ENCODE data around the gene MS4A8. TPM values are rescaled to one million over a fixed set of nuclear protein-coding genes. Genes with fewer than 3 reads are reported as not detected.

MS4A8 gene
- total RNA-seq, result not detected in 2 replicates

GRCh38 chr11:60699284-60699691 lies at the start of gene MS4A8:
Gene MS4A8, plus strand, starts transcription at chr11:60699612. Its CDS starts 1,249 bp downstream, at chr11:60700861.

GRCh38 chr11:60724420-60724819 lies 25.0 kb downstream of the MS4A8 start, which contains the start of gene MS4A18:
Gene MS4A18, plus strand, starts transcription at chr11:60724720.

GRCh38 chr11:60756307-60757032 lies 57.1 kb downstream of the MS4A8 start, which contains the start of gene MS4A15:
Gene MS4A15, plus strand, starts transcription at chr11:60756867. Its CDS starts 6,867 bp downstream, at chr11:60763734.

Other genes with a start within 250 kb of the MS4A8 start
- gene MS4A1, start 243.8 kb upstream of the MS4A8 start, total RNA-seq, result not detected in 2 replicates
- gene MS4A12, start 206.8 kb upstream of the MS4A8 start, total RNA-seq, result not detected in 2 replicates
- not detected in 2 replicates for gene MS4A13, start 184.2 kb upstream of the MS4A8 start, total RNA-seq
- not detected in 2 replicates for gene MS4A18, start 25.1 kb downstream of the MS4A8 start, total RNA-seq
- not detected in 2 replicates for gene MS4A15, start 57.3 kb downstream of the MS4A8 start, total RNA-seq
- gene MS4A10, start 85.7 kb downstream of the MS4A8 start, total RNA-seq, result not detected in 2 replicates
- gene CCDC86, start 142.5 kb downstream of the MS4A8 start, total RNA-seq, result 14.2 and 37.5 TPM in 2 replicates
- under 0.01 TPM in 2 replicates for gene PTGDR2, start 156.3 kb downstream of the MS4A8 start, total RNA-seq
- gene ZP1, start 167.9 kb downstream of the MS4A8 start, total RNA-seq, result 0.14 TPM in 1 of 2 replicates, not detected in the other
- 60.4 and 108 TPM in 2 replicates for gene PRPF19, start 207.0 kb downstream of the MS4A8 start, total RNA-seq
- 18.8 and 37.8 TPM in 2 replicates for gene TMEM109, start 214.5 kb downstream of the MS4A8 start, total RNA-seq
- gene TMEM132A, start 224.8 kb downstream of the MS4A8 start, total RNA-seq, result 113 and 158 TPM in 2 replicates

Data from placental pericyte (primary cell).